ENCODE measurements around the gene NHERF2.
A peak's percentile ranks its signal among the peaks of the same experiment; 100 is the strongest.

The NHERF2 gene

GRCh38 chr16:2026461-2027023 lies at the start of gene NHERF2:
Gene NHERF2 (plus strand): TSS chr16:2026902. CDS start chr16:2027006, 104 bp downstream.
- TF ChIP-seq MAX (IDR thresholded peaks at IDR 0.05; ENCODE audit: low read depth, low read length) (no peak), CTCF (IDR thresholded peaks at IDR 0.05; ENCODE audit: low read depth, low read length) (no peak), POLR2A (IDR thresholded peaks at IDR 0.05; ENCODE audit: extremely low read depth, insufficient read length) (no peak), MYC (IDR thresholded peaks at IDR 0.05; ENCODE audit: low read depth, low read length) (no peak)
- H3K4me3 ChIP-seq (ENCODE audit: low read depth, low read length): no peak within 1 kb of the TSS
- DNase-seq (ENCODE audit: low read depth): peak; percentile 46

- no peak for DNase-seq (ENCODE audit: low read depth)
- no peak overlapping the region for H3K4me3 ChIP-seq (ENCODE audit: low read depth, low read length)
- TF ChIP-seq MYC (IDR thresholded peaks at IDR 0.05; ENCODE audit: low read depth, low read length) (no peak), POLR2A (IDR thresholded peaks at IDR 0.05; ENCODE audit: extremely low read depth, insufficient read length) (no peak), MAX (IDR thresholded peaks at IDR 0.05; ENCODE audit: low read depth, low read length) (no peak), CTCF (IDR thresholded peaks at IDR 0.05; ENCODE audit: low read depth, low read length) (no peak)
These were observed 49.5 kb upstream of the NHERF2 start for GRCh38 chr16:1976951-1977874.

GRCh38 chr16:1977875-1978268 lies 48.8 kb upstream of the NHERF2 start:
- TF ChIP-seq MYC (IDR thresholded peaks at IDR 0.05; ENCODE audit: low read depth, low read length): no peak
- TF ChIP-seq POLR2A (IDR thresholded peaks at IDR 0.05; ENCODE audit: extremely low read depth, insufficient read length): no peak
- no peak for TF ChIP-seq CTCF (IDR thresholded peaks at IDR 0.05; ENCODE audit: low read depth, low read length)
- no peak for TF ChIP-seq MAX (IDR thresholded peaks at IDR 0.05; ENCODE audit: low read depth, low read length)
- no peak for DNase-seq (ENCODE audit: low read depth)

GRCh38 chr16:1978476-1979120 lies 48.1 kb upstream of the NHERF2 start:
- no peak for TF ChIP-seq POLR2A (IDR thresholded peaks at IDR 0.05; ENCODE audit: extremely low read depth, insufficient read length)
- TF ChIP-seq MAX (IDR thresholded peaks at IDR 0.05; ENCODE audit: low read depth, low read length): no peak
- no peak for TF ChIP-seq CTCF (IDR thresholded peaks at IDR 0.05; ENCODE audit: low read depth, low read length)
- TF ChIP-seq MYC (IDR thresholded peaks at IDR 0.05; ENCODE audit: low read depth, low read length): no peak
- H3K4me3 ChIP-seq (ENCODE audit: low read depth, low read length): no peak overlapping the region
- no peak for DNase-seq (ENCODE audit: low read depth)

More at GRCh38 chr16:1977875-1978268, 48.8 kb upstream of the NHERF2 start:
- H3K4me3 ChIP-seq (ENCODE audit: low read depth, low read length): no peak overlapping the region

- no peak overlapping the region for H3K4me3 ChIP-seq (ENCODE audit: low read depth, low read length)
- TF ChIP-seq MAX (IDR thresholded peaks at IDR 0.05; ENCODE audit: low read depth, low read length) (no peak), CTCF (IDR thresholded peaks at IDR 0.05; ENCODE audit: low read depth, low read length) (no peak)
- peak; percentile 32 for DNase-seq (ENCODE audit: low read depth)
These were observed 47.3 kb upstream of the NHERF2 start for GRCh38 chr16:1979271-1980029.

Measured in NB4 (cell line).